GM19099 (cell line): ENCODE results near the gene CEACAM4.

Experiments used
- POLR2A ChIP-seq: IDR thresholded peaks from 3 replicates; pipeline ENCODE4 v1.6.1; 2011; ENCODE audit warnings: low read depth; ENCODE audit not compliant: insufficient read length; ENCODE audit errors: extremely low read depth

CEACAM4 gene

GRCh38 chr19:41623360-41623759 lies 3.5 kb downstream of the CEACAM4 start:
- TF ChIP-seq POLR2A: no peak

- TF ChIP-seq POLR2A: no peak
Measured at GRCh38 chr19:41621654-41622053, 5.2 kb downstream of the CEACAM4 start.

- TF ChIP-seq POLR2A: no peak
Measured at GRCh38 chr19:41621226-41621625, 5.6 kb downstream of the CEACAM4 start.

GRCh38 chr19:41620171-41620570 lies 6.7 kb downstream of the CEACAM4 start:
- TF ChIP-seq POLR2A: no peak

- no peak for TF ChIP-seq POLR2A
Measured at GRCh38 chr19:41619018-41619556, 7.8 kb downstream of the CEACAM4 start.

GRCh38 chr19:41617941-41618730 lies 8.7 kb downstream of the CEACAM4 start:
- no peak for TF ChIP-seq POLR2A

GRCh38 chr19:41616792-41617621 lies 9.9 kb downstream of the CEACAM4 start:
- TF ChIP-seq POLR2A: no peak

DNA sequence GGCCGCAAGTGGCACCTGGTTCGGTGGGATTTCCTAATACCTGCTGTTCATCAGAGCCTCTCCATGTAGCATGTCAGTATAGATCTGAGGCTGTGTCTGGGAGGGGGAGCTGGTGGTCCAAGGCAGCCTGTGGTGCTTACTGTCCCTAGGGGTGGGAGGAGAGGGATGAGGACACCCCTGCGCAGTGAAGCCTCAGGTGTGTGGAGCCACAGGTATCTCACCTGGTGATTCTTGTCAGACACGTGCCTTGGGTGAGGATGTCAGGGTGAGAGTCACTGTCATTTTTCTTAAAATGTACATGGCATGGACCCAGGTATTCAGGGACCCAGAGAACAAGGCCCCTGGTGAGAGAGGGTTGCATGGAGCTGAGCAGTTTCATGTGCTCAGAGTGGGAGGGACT lies 11.7 kb downstream of the CEACAM4 start:
- no peak for TF ChIP-seq POLR2A

GRCh38 chr19:41612483-41612882 lies 14.4 kb downstream of the CEACAM4 start:
- no peak for TF ChIP-seq POLR2A

DNA sequence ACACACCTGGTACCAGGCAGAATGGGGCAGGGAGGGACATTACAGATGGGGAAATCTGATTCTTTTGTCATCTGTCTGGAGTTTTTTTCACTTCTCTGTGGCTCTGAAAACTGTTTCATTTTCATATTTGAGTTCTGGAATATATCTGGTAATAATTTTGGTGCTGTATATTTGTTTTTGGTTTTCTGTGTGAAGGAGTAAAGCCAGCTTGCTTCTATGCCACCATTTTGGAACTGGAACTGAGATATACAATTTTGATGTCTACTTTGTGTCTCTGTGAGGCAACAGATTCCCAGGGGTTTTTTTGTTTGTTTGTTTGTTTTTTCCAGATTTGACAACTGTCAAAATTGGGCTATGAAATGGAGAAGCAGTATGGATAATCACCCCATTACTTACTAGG lies 16.1 kb downstream of the CEACAM4 start:
- no peak for TF ChIP-seq POLR2A

DNA sequence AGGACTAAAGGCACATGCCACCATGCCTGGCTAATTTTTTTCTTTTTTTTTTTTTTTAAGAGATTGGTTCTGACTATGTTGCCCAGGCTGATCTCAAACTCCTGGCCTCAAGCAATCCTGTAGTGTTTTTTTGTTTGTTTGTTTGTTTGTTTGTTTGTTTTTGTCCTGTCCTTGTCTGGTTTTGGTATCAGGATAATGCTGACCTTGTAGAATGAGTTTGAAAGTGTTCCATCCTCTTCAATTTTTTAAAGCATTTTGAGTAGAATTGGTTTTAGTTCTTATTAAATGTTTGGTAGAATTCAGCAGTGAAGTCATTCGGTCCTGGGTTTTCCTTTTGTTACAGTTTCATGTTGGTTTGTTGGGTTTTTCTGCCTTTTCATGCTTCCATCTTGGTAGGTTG lies 19.2 kb downstream of the CEACAM4 start:
- no peak for TF ChIP-seq POLR2A

DNA sequence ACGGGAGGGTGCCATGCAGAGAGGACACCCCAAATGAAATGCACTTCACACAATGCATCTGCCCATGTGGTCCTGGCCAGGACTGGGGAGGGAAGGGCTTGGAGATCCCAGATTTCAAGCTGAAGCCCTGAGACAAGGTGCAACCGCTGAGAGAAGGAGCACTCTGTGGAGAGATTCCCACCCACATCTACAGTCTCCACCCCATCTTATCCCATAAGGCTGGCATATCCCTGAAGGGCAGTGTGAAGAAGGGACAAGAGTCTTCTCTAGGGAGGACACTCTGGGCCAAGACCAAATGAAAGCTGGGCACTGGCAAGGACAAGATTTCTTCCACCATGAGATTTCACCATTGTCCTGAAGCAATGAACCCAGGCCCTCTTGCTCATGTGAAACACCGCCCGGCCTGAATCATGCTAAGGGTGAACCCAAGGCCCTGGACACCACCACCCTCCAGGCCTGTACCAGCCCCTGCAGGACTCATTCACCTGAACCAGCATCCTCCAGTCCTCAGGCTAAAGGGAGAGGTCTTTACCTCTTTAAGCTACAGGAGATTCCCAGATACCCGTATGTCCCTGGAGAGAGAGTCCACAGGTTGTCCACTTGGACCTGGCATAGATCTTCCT lies 20.5 kb downstream of the CEACAM4 start:
- TF ChIP-seq POLR2A: no peak

DNA sequence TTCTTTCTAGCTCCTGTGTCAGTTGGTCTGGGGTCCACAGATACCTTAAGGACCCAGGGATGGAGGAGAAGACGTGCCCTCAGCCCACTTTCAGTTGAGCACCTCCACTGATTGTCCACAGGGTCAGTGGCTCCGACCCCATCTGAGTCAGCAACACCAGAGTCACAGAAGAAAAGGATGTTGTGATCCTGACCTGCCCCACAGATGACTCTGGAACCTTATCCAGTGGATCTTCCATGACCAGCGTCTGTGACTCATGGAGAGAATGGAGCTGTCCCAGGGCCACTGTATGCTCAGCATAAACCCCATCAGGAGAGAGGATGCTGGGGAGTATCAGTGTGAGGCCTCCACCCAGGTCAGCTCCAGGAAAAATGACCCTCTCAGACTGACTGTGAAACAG lies 22.0 kb downstream of the CEACAM4 start:
- TF ChIP-seq POLR2A: no peak

GRCh38 chr19:41601771-41602170 lies 25.1 kb downstream of the CEACAM4 start:
- no peak for TF ChIP-seq POLR2A
